GM12878 (cell line): ENCODE measurements around the gene CALD1. TPM values are rescaled to one million over a fixed set of nuclear protein-coding genes. Genes with fewer than 3 reads are reported as not detected.

Source experiments
- ATAC-seq: fragments of 200-7000 bp; cut with Tn5 transposase; 3 replicates; pipeline ENCODE4 v1.9.1; 2020; ENCODE audit warnings: mild to moderate bottlenecking, moderate library complexity
- BruUV-seq: library from RNA; stranded (reverse); fragments of 400-500 nt; replicated peaks from 2 replicates; lab custom pipeline; 2021; lab: Mats Ljungman, UMichigan
- CTCF ChIA-PET: fragments of 300-600 bp; sonication (Branson Sonifier 250); formaldehyde crosslinking; extraction: SDS; loops from one replicate; lab custom pipeline; 2021; ENCODE audit warnings: inconsistent platforms; lab: Yijun Ruan, JAX
- POLR2A ChIA-PET: fragments of 350-600 bp; formaldehyde crosslinking; extraction: SDS; loops from one replicate; lab custom pipeline; 2021; ENCODE audit warnings: inconsistent platforms; lab: Charles Lee
- RAD21 ChIA-PET: fragments of 300-600 bp; sonication (Branson Sonifier 250); formaldehyde crosslinking; loops from one replicate; lab custom pipeline; 2023; ENCODE audit warnings: antibody characterized with exemption; ENCODE audit not compliant: unreplicated experiment; lab: Charles Lee
- SMC1A ChIA-PET: fragments of 300-600 bp; sonication (Branson Sonifier 250); formaldehyde crosslinking; loops from one replicate; lab custom pipeline; 2023; ENCODE audit not compliant: unreplicated experiment, uncharacterized antibody; lab: Charles Lee
- DNase-seq: peaks from one replicate; pipeline ENCODE4 v3.0.0-alpha.2; 2011; ENCODE audit warnings: low read depth, low spot score
- FAIRE-seq: peaks from 3 replicates; lab custom pipeline; 2011; peaks lifted over from hg19 to GRCh38; lab: Jason Lieb, UNC
- H2AFZ ChIP-seq: 2 replicates; pipeline ENCODE4 v1.6.0; 2011; ENCODE audit warnings: low read depth, low read length, control low read depth; ENCODE audit not compliant: control insufficient read depth
- H3K27ac ChIP-seq: 2 replicates; pipeline ENCODE4 v1.5.1; 2011; ENCODE audit warnings: control low read depth; ENCODE audit not compliant: control insufficient read depth, insufficient read depth
- H3K27me3 ChIP-seq, 2 experiments: replicated peaks in 1 of 2; 2 replicates each; pipeline versions ENCODE4 v1.6.0 to v1.6.1; 2011; ENCODE audit warnings: low read length in 1 of 2; ENCODE audit not compliant: control insufficient read depth in 2 of 2, insufficient read depth in 2 of 2
- H3K36me3 ChIP-seq, 2 experiments: 2 replicates each; pipeline ENCODE4 v1.5.1; 2011; ENCODE audit warnings: low read length in 1 of 2; ENCODE audit not compliant: control insufficient read depth in 2 of 2, insufficient read depth in 2 of 2
- H3K4me1 ChIP-seq: 2 replicates; pipeline ENCODE4 v1.6.1; 2011; ENCODE audit warnings: mild to moderate bottlenecking, low read length, moderate library complexity, mixed read lengths; ENCODE audit not compliant: control insufficient read depth, insufficient read depth
- H3K4me2 ChIP-seq: 2 replicates; pipeline ENCODE4 v1.6.0; 2011; ENCODE audit warnings: control low read depth; ENCODE audit not compliant: control insufficient read depth, insufficient read depth
- H3K4me3 ChIP-seq: fragments of 200-600 bp; sonication (generic); 2 replicates; pipeline ENCODE4 v1.5.1; 2016
- H3K79me2 ChIP-seq: 2 replicates; pipeline ENCODE4 v1.6.0; 2011; ENCODE audit warnings: low read length; ENCODE audit not compliant: control insufficient read depth, insufficient read depth
- H3K9ac ChIP-seq: 2 replicates; pipeline ENCODE4 v1.8.0; 2011; ENCODE audit warnings: low read length, control low read depth, mixed read lengths; ENCODE audit not compliant: control insufficient read depth, insufficient read depth
- H3K9me3 ChIP-seq: replicated peaks from 3 replicates; pipeline ENCODE4 v1.5.1; 2011; ENCODE audit warnings: mild to moderate bottlenecking, low read length; ENCODE audit not compliant: control insufficient read depth, insufficient read depth
- H4K20me1 ChIP-seq: 2 replicates; pipeline ENCODE4 v1.6.0; 2011; ENCODE audit not compliant: control insufficient read depth, insufficient read depth
- BCL11A ChIP-seq: IDR thresholded peaks from 2 replicates; pipeline ENCODE4 v1.6.1; 2011; ENCODE audit warnings: low read depth, low read length
- BHLHE40 ChIP-seq, 2 experiments: fragments of 450-650 bp in 1 of 2; IDR thresholded peaks; 2 replicates each; pipeline ENCODE4 v1.6.1; 2011 to 2017; ENCODE audit warnings: low read depth in 2 of 2, borderline replicate concordance in 1 of 2, improper control_type of control experiment in 1 of 2, low read length in 1 of 2, mild to moderate bottlenecking in 1 of 2
- CREB1 ChIP-seq: IDR thresholded peaks from 2 replicates; pipeline ENCODE4 v1.6.1; 2012; ENCODE audit warnings: low read depth, mild to moderate bottlenecking, inconsistent platforms
- EP300 ChIP-seq, 2 experiments: fragments of 150-350 bp in 1 of 2; IDR thresholded peaks; 2 replicates each; pipeline ENCODE4 v1.6.1; 2011 to 2012; ENCODE audit warnings: low read depth in 2 of 2, low read length in 2 of 2, borderline replicate concordance in 1 of 2, improper control_type of control experiment in 1 of 2, inconsistent platforms in 1 of 2; ENCODE audit not compliant: control insufficient read depth in 1 of 2
- HSF1 ChIP-seq: fragments of 150-350 bp; IDR thresholded peaks from 2 replicates; pipeline ENCODE4 v1.6.1; 2014; ENCODE audit warnings: mild to moderate bottlenecking, low read depth, low read length
- IKZF1 ChIP-seq: fragments of 450-650 bp; conservative IDR thresholded peaks from 2 replicates; pipeline ENCODE4 v1.6.1; 2017; ENCODE audit warnings: antibody characterized with exemption, mild to moderate bottlenecking
- IKZF2 ChIP-seq, 2 experiments: fragments of 450-650 bp; IDR thresholded peaks; 2 replicates each; pipeline ENCODE4 v1.6.1; 2017; ENCODE audit warnings: mild to moderate bottlenecking in 2 of 2, moderate library complexity in 2 of 2
- NR2F1 ChIP-seq: fragments of 450-650 bp; conservative IDR thresholded peaks from 2 replicates; pipeline ENCODE4 v1.6.1; 2017; ENCODE audit warnings: mild to moderate bottlenecking
- SIN3A ChIP-seq: IDR thresholded peaks from 2 replicates; pipeline ENCODE4 v1.6.1; 2012; ENCODE audit warnings: low read depth, low read length, improper control_type of control experiment
- SMARCA5 ChIP-seq: fragments of 450-650 bp; IDR thresholded peaks from 2 replicates; pipeline ENCODE4 v1.6.1; 2017; ENCODE audit warnings: mild to moderate bottlenecking
- STAT1 ChIP-seq: fragments of 450-650 bp; conservative IDR thresholded peaks from 2 replicates; pipeline ENCODE4 v1.6.1; 2014; ENCODE audit warnings: antibody characterized with exemption, mild to moderate bottlenecking
- TBL1XR1 ChIP-seq: IDR thresholded peaks from 2 replicates; pipeline ENCODE4 v1.6.1; 2012; ENCODE audit warnings: low read depth, low read length, improper control_type of control experiment
- ZBTB11 ChIP-seq: fragments of 450-650 bp; formaldehyde crosslinking; IDR thresholded peaks from 2 replicates; pipeline ENCODE4 v1.5.0; 2022; ENCODE audit warnings: mild to moderate bottlenecking, missing genetic modification characterization
- ZSCAN29 ChIP-seq: fragments of 450-650 bp; IDR thresholded peaks from 2 replicates; pipeline ENCODE4 v1.6.1; 2017; ENCODE audit warnings: mild to moderate bottlenecking, moderate library complexity
- ZZZ3 ChIP-seq: IDR thresholded peaks from 2 replicates; pipeline ENCODE4 v1.6.1; 2011; ENCODE audit warnings: low read depth; ENCODE audit not compliant: control insufficient read depth, insufficient read length
- WGBS: methylation state at CpG from one replicate; pipeline ENCODE4 v1.1.6; 2016; ENCODE audit warnings: low lambda C conversion rate; ENCODE audit not compliant: insufficient replicate concordance, insufficient coverage; ENCODE audit errors: missing lambda C conversion rate; 5-methylcytosine and 5-hydroxymethylcytosine counted together
- in situ Hi-C: fragments of 300-500 bp; cut with MboI; formaldehyde crosslinking; loops from 9 replicates; pipeline ENCODE4 v1.14.3; 2018; ENCODE audit warnings: mixed read lengths
- intact Hi-C: fragments of 100-400 bp; cut with micrococcal nuclease; formaldehyde crosslinking; loops from one replicate; pipeline ENCODE4 v1.14.2; 2022; ENCODE audit not compliant: unreplicated experiment
- polyA plus RNA-seq, 11 experiments: library from polyadenylated mRNA; depleted of rRNA in 4 of 11; unstranded in 6 of 11; stranded (reverse) in 5 of 11; fragments of >200 nt; fragmentation: Nextera tagmentation in 4 of 11; fragmentation: Illumina TruSeq in 1 of 11; extraction: Ambion mirVana in 4 of 11; extraction: Trizol in 1 of 11; gene quantifications; 1 replicate in 1 of 11; 2 replicates in 10 of 11; pipeline versions ENCODE4 v1.2.1 to v1.2.3, GENCODE V29; 2011 to 2016; ENCODE audit warnings: inconsistent platforms in 2 of 11, missing spikeins in 2 of 11, low read depth in 1 of 11
- total RNA-seq, 4 experiments: library from RNA; depleted of rRNA in 3 of 4; stranded (reverse); fragments of >200 nt in 3 of 4; fragmentation: Illumina TruSeq in 1 of 4; extraction: Trizol in 1 of 4; gene quantifications; 2 replicates each; pipeline versions ENCODE4 v1.2.1 to v1.2.3, GENCODE V29; 2013 to 2021
- TF ChIP-seq, protein P1 (sequence below): IDR thresholded peaks from 2 replicates; pipeline ENCODE4 v1.6.1; 2011; ENCODE audit warnings: low read depth, low read length, improper control_type of control experiment, borderline replicate concordance
- TF ChIP-seq, protein P2 (sequence below): fragments of 450-650 bp; IDR thresholded peaks from 2 replicates; pipeline ENCODE4 v1.6.1; 2017; ENCODE audit warnings: mild to moderate bottlenecking, low read depth, inconsistent platforms; ENCODE audit not compliant: poor library complexity, severe bottlenecking

CALD1 gene
- total and polyA plus RNA-seq, 10 of the 15 experiments (the other 5 are each of a cell fraction or from before 2014, with no cell fraction given), result 0.03 to 1.3 (median 0.22) TPM

DNA sequence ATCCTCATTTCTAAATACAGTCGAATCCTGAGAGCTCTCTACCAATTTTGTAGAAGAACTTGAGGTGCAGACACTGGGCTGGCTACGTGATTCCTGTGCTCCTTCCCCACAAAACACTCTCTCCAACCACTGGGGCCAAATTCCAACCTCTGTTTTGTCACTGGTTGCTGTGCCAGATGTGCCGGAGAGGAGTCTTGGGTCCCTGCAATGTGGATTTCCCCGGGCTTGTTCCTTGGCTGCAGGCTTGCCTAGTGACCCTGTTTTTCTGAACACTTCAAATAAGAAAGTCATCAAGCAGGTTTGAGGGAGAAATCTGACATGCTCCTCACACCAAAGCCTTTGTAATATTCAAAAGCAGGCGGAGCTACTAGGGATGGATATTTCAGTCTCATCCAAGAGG is 162.5 kb downstream of the CALD1 start:
- intact Hi-C loops, result loop anchor here (5.0 to 10.0 kb wide), 4 partner anchors 60 to 427 kb away; no protein-coding TSS in a partner anchor
- no TSS peak for BruUV-seq
- in situ Hi-C loops, result no loop called here
- RAD21 ChIA-PET, result interaction anchor here (0.6 to 6.4 kb wide), 12 partner anchors 9 to 509 kb away, joined by 3 to 112 read pairs (median 8); no protein-coding TSS in a partner anchor
- no peaks in the 10 kb centered on the region for H3K36me3 ChIP-seq
- ATAC-seq, result no peak
- no peaks in the 10 kb centered on the region for H3K27me3 ChIP-seq
- no peak overlapping the region for H3K4me3 ChIP-seq
- no peak for FAIRE-seq
- SMC1A ChIA-PET, result interaction anchor here (0.6 to 4.5 kb wide), 14 partner anchors 8 to 509 kb away, joined by 3 to 60 read pairs (median 6); no protein-coding TSS in a partner anchor
- H3K9ac ChIP-seq, result no peak overlapping the region
- H3K27ac ChIP-seq, result no peak overlapping the region
- no peaks in the 10 kb centered on the region for H3K9me3 ChIP-seq
- no peak overlapping the region for H2AFZ ChIP-seq
- 54% methylated on average over 5 of the region's 5 CpGs for WGBS
- H4K20me1 ChIP-seq, result no peaks in the 10 kb centered on the region
- no peaks in the 10 kb centered on the region for H3K4me1 ChIP-seq
- H3K4me2 ChIP-seq, result no peak overlapping the region
- H3K79me2 ChIP-seq, result no peaks in the 10 kb centered on the region
- POLR2A ChIA-PET, result interaction anchor here (1.3 kb wide), 1 partner anchor 31 kb away, joined by 3 read pairs; no protein-coding TSS in a partner anchor
- no peak for DNase-seq
- CTCF ChIA-PET, result interaction anchor here (0.6 to 9.4 kb wide), 19 partner anchors 8 to 509 kb away, joined by 3 to 168 read pairs (median 6); partner anchors contain the start of gene AGBL3
- TF ChIP-seq BHLHE40 (IDR thresholded peaks at IDR 0.05; ENCODE audit: borderline replicate concordance in 1 of 2, low read depth in 2 of 2, low read length in 1 of 2), result no peak
- TF ChIP-seq, protein P1, sequence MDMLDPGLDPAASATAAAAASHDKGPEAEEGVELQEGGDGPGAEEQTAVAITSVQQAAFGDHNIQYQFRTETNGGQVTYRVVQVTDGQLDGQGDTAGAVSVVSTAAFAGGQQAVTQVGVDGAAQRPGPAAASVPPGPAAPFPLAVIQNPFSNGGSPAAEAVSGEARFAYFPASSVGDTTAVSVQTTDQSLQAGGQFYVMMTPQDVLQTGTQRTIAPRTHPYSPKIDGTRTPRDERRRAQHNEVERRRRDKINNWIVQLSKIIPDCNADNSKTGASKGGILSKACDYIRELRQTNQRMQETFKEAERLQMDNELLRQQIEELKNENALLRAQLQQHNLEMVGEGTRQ, result no peak
- no peak for TF ChIP-seq CREB1
- TF ChIP-seq ZSCAN29, result no peak
- TF ChIP-seq IKZF1, result no peak
- no peak for TF ChIP-seq SMARCA5
- TF ChIP-seq, protein P2, sequence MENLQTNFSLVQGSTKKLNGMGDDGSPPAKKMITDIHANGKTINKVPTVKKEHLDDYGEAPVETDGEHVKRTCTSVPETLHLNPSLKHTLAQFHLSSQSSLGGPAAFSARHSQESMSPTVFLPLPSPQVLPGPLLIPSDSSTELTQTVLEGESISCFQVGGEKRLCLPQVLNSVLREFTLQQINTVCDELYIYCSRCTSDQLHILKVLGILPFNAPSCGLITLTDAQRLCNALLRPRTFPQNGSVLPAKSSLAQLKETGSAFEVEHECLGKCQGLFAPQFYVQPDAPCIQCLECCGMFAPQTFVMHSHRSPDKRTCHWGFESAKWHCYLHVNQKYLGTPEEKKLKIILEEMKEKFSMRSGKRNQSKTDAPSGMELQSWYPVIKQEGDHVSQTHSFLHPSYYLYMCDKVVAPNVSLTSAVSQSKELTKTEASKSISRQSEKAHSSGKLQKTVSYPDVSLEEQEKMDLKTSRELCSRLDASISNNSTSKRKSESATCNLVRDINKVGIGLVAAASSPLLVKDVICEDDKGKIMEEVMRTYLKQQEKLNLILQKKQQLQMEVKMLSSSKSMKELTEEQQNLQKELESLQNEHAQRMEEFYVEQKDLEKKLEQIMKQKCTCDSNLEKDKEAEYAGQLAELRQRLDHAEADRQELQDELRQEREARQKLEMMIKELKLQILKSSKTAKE, result no peak
- TF ChIP-seq HSF1, result no peak
- no peak for TF ChIP-seq TBL1XR1
- no peak for TF ChIP-seq ZBTB11 (CRISPR knock-in tag)
- TF ChIP-seq STAT1, result no peak
- TF ChIP-seq NR2F1, result no peak
- no peak for TF ChIP-seq BCL11A
- TF ChIP-seq EP300 (IDR thresholded peaks at IDR 0.05; ENCODE audit: borderline replicate concordance in 1 of 2, control insufficient read depth in 1 of 2, low read depth in 2 of 2, low read length in 2 of 2), result no peak
- TF ChIP-seq SIN3A, result no peak
- no peak for TF ChIP-seq ZZZ3
- no peak for TF ChIP-seq IKZF2 (IDR thresholded peaks at IDR 0.05)
